ENCODE data around the gene SUSD2.

Gene SUSD2

DNA sequence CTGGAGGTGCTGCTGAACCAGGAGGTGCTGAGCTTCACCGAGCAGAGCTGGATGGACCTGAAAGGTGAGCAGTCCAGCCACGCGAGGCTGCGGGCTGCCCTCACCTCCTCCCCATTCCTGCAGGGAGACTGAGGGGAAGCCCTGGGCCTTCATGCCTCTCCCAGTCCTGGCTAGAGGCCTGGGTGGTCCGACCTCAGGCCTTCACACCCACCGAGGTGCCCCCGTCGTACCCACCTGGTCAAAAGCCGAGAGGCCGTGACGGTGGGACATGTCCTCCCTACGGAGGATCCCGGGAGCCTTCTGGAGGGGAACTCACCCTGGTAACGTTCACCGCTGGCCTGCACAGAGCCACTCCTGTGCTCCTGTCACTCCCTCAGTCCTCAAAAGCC is 5.1 kb downstream of the SUSD2 start:
- Mint-ChIP-seq H3K4me3 (no peak overlapping the region), H3K36me3 (ENCODE audit: low read depth) (no peaks in the 10 kb centered on the region), H3K27ac (no peak overlapping the region), H3K27me3 (ENCODE audit: low read depth) (peaks cover 4% of the 10 kb centered on the region), H3K9me3 (no peaks in the 10 kb centered on the region), H3K4me1 (no peaks in the 10 kb centered on the region)
- no peak for TF ChIP-seq CTCF (IDR thresholded peaks at IDR 0.05; ENCODE audit: unreplicated experiment in 3 of 3)

DNA sequence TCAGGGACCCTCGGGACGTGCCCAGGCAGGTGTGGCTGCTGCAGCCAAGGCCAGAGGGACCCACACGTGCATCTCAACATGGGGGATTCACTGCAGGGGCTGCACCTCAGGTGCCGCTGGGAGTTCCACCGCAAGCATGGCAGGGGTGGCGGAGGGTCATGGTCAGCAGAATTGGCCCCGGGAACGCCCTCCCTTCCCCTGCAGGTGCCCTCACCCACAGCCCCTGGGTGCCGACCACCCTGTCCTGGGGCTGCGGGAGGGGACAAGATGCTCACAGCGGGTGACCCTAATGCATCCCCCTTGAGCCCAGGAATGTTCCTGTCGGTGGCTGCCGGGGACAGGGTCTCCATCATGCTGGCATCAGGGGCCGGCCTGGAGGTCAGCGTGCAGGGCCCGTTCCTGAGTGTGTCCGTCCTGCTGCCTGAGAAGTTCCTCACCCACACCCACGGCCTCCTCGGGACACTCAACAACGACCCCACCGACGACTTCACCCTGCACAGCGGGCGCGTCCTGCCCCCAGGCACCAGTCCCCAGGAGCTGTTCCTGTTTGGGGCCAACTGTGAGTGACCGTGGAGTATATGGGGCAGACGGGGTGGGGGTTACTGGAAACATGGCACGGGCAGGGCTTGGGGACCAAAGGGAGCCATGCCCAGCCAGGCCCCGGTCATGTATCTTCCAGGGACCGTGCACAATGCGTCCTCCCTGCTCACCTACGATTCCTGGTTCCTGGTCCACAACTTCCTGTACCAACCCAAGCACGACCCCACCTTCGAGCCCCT is 5.8 kb downstream of the SUSD2 start:
- H3K36me3 Mint-ChIP-seq (ENCODE audit: low read depth): no peaks in the 10 kb centered on the region
- H3K9me3 Mint-ChIP-seq: no peaks in the 10 kb centered on the region
- no peak overlapping the region for H3K27ac Mint-ChIP-seq
- no peak for TF ChIP-seq CTCF (IDR thresholded peaks at IDR 0.05; ENCODE audit: unreplicated experiment in 3 of 3)
- H3K4me1 Mint-ChIP-seq: no peaks in the 10 kb centered on the region
- no peak overlapping the region for H3K4me3 Mint-ChIP-seq
- H3K27me3 Mint-ChIP-seq (ENCODE audit: low read depth): peaks cover 4% of the 10 kb centered on the region

- H3K4me3 Mint-ChIP-seq: no peak overlapping the region
- H3K36me3 Mint-ChIP-seq (ENCODE audit: low read depth): no peaks in the 10 kb centered on the region
- H3K27me3 Mint-ChIP-seq (ENCODE audit: low read depth): peaks cover 4% of the 10 kb centered on the region
- no peak overlapping the region for H3K27ac Mint-ChIP-seq
- no peaks in the 10 kb centered on the region for H3K4me1 Mint-ChIP-seq
- no peak for TF ChIP-seq CTCF (IDR thresholded peaks at IDR 0.05; ENCODE audit: unreplicated experiment in 3 of 3)
- peaks cover 3% of the 10 kb centered on the region for H3K9me3 Mint-ChIP-seq
Observed at GRCh38 chr22:24187731-24188644, 6.7 kb downstream of the SUSD2 start.

DNA sequence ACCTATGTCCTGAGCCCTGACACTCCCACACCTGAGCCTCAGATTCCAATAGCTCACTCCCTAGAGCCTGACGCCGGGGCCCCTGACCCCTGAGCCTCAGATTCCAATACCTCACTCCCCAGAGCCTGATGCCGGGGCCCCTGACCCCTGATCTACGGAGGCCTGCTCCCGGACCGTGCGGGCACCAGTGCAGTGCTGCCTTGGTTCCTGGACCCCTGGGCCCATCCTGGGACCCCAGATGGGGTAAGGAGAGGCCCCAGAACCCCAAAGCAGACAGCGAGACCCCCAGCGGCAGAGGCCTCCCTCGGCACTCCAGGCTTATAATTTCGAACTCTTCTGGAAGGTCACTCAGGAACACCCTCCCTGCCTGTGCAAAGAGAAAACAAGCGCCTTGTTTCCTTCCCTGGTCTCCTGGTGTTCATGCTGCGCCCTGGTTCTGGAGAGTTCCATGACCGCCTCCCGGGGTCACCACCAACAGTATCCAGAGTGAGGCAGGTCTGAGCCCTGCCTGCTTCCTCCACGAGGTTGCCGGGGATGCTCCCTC is 7.5 kb downstream of the SUSD2 start:
- no peaks in the 10 kb centered on the region for H3K4me1 Mint-ChIP-seq
- no peak for TF ChIP-seq CTCF (IDR thresholded peaks at IDR 0.05; ENCODE audit: unreplicated experiment in 3 of 3)
- no peak overlapping the region for H3K27ac Mint-ChIP-seq
- H3K27me3 Mint-ChIP-seq (ENCODE audit: low read depth): peaks cover 4% of the 10 kb centered on the region
- H3K36me3 Mint-ChIP-seq (ENCODE audit: low read depth): no peaks in the 10 kb centered on the region
- peaks cover 3% of the 10 kb centered on the region for H3K9me3 Mint-ChIP-seq
- no peak overlapping the region for H3K4me3 Mint-ChIP-seq

DNA sequence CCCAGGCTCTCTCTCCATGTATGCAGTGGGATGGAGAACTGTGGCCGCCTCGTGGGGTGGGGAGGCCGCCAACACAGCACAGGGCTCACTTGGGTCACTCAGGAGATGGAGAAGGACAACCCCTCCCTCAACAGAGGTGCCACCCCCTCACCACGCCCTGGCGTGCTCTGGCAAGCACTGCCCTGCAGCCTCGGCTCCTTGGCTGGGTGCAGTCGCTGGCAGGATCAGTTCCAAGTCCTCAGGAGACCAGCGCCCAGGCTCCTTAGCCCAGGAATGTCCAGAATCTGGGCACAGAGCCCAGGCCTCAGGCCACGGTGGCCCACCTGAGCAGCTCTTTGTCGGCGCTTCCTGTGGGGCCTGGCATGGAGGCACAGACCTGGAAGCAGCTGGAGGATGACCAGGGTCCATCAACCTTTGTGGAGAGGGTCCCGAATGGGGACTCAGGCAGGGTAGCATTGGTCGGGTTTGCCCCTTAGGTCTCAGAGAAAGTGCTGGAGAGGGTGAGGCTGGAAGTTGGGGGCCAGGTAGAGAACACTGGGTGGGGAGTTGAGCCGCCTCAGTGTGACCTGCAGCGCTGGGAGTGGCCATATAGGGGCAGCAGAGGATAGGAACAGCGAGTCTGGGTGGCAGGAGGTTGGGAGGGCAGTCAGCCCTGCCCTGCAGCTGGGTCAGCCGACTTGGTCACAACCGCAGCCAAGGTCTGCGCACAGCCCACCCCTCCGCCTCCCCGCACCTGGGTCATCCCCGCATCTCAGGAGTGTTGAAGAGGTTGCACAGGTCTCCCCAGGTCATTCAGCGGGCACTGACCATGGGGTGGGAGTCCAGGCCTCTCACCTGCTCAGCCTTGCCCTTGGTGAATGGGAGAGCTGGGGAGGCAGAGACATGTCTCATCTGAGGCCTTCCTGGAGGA is 8.2 kb downstream of the SUSD2 start:
- TF ChIP-seq CTCF (IDR thresholded peaks at IDR 0.05; ENCODE audit: unreplicated experiment in 3 of 3): peak; percentile 83 to 85 (median 84)
- Mint-ChIP-seq H3K4me1 (no peaks in the 10 kb centered on the region), H3K27me3 (ENCODE audit: low read depth) (peaks cover 4% of the 10 kb centered on the region), H3K9me3 (peaks cover 7% of the 10 kb centered on the region), H3K36me3 (ENCODE audit: low read depth) (no peaks in the 10 kb centered on the region), H3K4me3 (no peak overlapping the region), H3K27ac (peak overlapping the region in 2 of 3 experiments; percentile 22 to 35)

Measured in nephron (organoid).